Activated T-helper 2 cell treated with anti-CD3 and anti-CD28 coated beads, Interferon-gamma antibody, Interleukin-2, Interleukin-4, amounts not matched to agents 10 μg/mL and 5 μg/mL and 100 μg/mL, durations not matched to agents 14 hours and 24 hours and 36 hours (primary cell): ENCODE results near the gene BAZ1B. TPM values are rescaled to one million over a fixed set of nuclear protein-coding genes. Genes with fewer than 3 reads are reported as not detected.
A peak's percentile ranks its signal among the peaks of the same experiment; 100 is the strongest.
"Not testable (repeated sequence)": the region's sequence is repeated elsewhere in the genome, so short reads cannot be mapped to it uniquely, and the experiment has no call there.

Experiments
- DNase-seq: peaks from one replicate; pipeline ENCODE4 v3.0.0; 2021; ENCODE audit warnings: low spot score
- H3K27ac Mint-ChIP-seq: one replicate; pipeline ENCODE4 v1.8.0; 2021; ENCODE audit warnings: mixed read lengths
- H3K27me3 Mint-ChIP-seq: one replicate; pipeline ENCODE4 v1.8.0; 2021; ENCODE audit warnings: low read depth, mixed read lengths
- H3K36me3 Mint-ChIP-seq: one replicate; pipeline ENCODE4 v1.8.0; 2021; ENCODE audit warnings: low read depth, mixed read lengths
- H3K4me1 Mint-ChIP-seq: one replicate; pipeline ENCODE4 v1.8.0; 2021; ENCODE audit warnings: low read depth, mixed read lengths
- H3K4me3 Mint-ChIP-seq: one replicate; pipeline ENCODE4 v1.8.0; 2021; ENCODE audit warnings: low read depth, mild to moderate bottlenecking, moderate library complexity, mixed read lengths
- H3K9me3 Mint-ChIP-seq: one replicate; pipeline ENCODE4 v1.8.0; 2021; ENCODE audit warnings: mixed read lengths
- intact Hi-C: fragments of 100-400 bp; cut with micrococcal nuclease; formaldehyde crosslinking; loops from one replicate; pipeline ENCODE4 v1.15.1; 2023
- total RNA-seq: library from RNA; stranded (reverse); gene quantifications from 2 replicates; pipeline ENCODE4 v1.2.3, GENCODE V29; 2022

Gene BAZ1B
- 99.6 and 101 TPM in 2 replicates for total RNA-seq

- peak within 1 kb of the TSS; percentile 94 for H3K27ac Mint-ChIP-seq
- peaks cover 40% of the 10 kb centered on the region for H3K36me3 Mint-ChIP-seq
- peak within 1 kb of the TSS; percentile 98 for H3K4me3 Mint-ChIP-seq
- H3K4me1 Mint-ChIP-seq: peaks cover 52% of the 10 kb centered on the region
- H3K27me3 Mint-ChIP-seq: no peaks in the 10 kb centered on the region
- DNase-seq: peak; percentile 95
- intact Hi-C loops: loop anchor here (1.0 kb wide), 5 partner anchors 35 to 216 kb away; partner anchors contain the start of genes ABHD11, BCL7B, TBL2 and VPS37D
- no peaks in the 10 kb centered on the region for H3K9me3 Mint-ChIP-seq
Observed at GRCh38 chr7:73522105-73522872, at the start of gene BAZ1B. Gene BAZ1B (minus strand): TSS chr7:73522293. CDS start chr7:73521933, 360 bp downstream.

- no peaks in the 10 kb centered on the region for H3K9me3 Mint-ChIP-seq
- intact Hi-C loops: no loop called here
- H3K4me3 Mint-ChIP-seq: no peak overlapping the region
- no peak overlapping the region for H3K27ac Mint-ChIP-seq
- peaks cover 53% of the 10 kb centered on the region for H3K36me3 Mint-ChIP-seq
- no peaks in the 10 kb centered on the region for H3K27me3 Mint-ChIP-seq
- H3K4me1 Mint-ChIP-seq: peaks cover 21% of the 10 kb centered on the region
- DNase-seq: no peak
Observed at GRCh38 chr7:73570977-73571376, 48.9 kb upstream of the BAZ1B start.

GRCh38 chr7:73570521-73570920 lies 48.4 kb upstream of the BAZ1B start:
- no peak overlapping the region for H3K27ac Mint-ChIP-seq
- no peaks in the 10 kb centered on the region for H3K27me3 Mint-ChIP-seq
- H3K9me3 Mint-ChIP-seq: no peaks in the 10 kb centered on the region
- no peak overlapping the region for H3K4me3 Mint-ChIP-seq
- H3K4me1 Mint-ChIP-seq: peaks cover 26% of the 10 kb centered on the region
- intact Hi-C loops: no loop called here
- DNase-seq: no peak
- H3K36me3 Mint-ChIP-seq: peaks cover 53% of the 10 kb centered on the region

- intact Hi-C loops: no loop called here
- H3K4me1 Mint-ChIP-seq: peaks cover 27% of the 10 kb centered on the region
- H3K36me3 Mint-ChIP-seq: peaks cover 47% of the 10 kb centered on the region
- H3K27me3 Mint-ChIP-seq: no peaks in the 10 kb centered on the region
- no peak overlapping the region for H3K27ac Mint-ChIP-seq
- no peaks in the 10 kb centered on the region for H3K9me3 Mint-ChIP-seq
- H3K4me3 Mint-ChIP-seq: no peak overlapping the region
- DNase-seq: no peak
Observed at GRCh38 chr7:73569042-73569608, 47.0 kb upstream of the BAZ1B start.

GRCh38 chr7:73567846-73568685 lies 46.0 kb upstream of the BAZ1B start:
- H3K27ac Mint-ChIP-seq: no peak overlapping the region
- peaks cover 36% of the 10 kb centered on the region for H3K36me3 Mint-ChIP-seq
- H3K9me3 Mint-ChIP-seq: no peaks in the 10 kb centered on the region
- H3K4me3 Mint-ChIP-seq: no peak overlapping the region
- no peaks in the 10 kb centered on the region for H3K27me3 Mint-ChIP-seq
- peaks cover 27% of the 10 kb centered on the region for H3K4me1 Mint-ChIP-seq
- intact Hi-C loops: no loop called here
- no peak for DNase-seq

GRCh38 chr7:73567140-73567539 lies 45.0 kb upstream of the BAZ1B start:
- no peak for DNase-seq

GRCh38 chr7:73566431-73566830 lies 44.3 kb upstream of the BAZ1B start:
- H3K27me3 Mint-ChIP-seq, DNase-seq, H3K9me3 Mint-ChIP-seq, H3K27ac Mint-ChIP-seq, intact Hi-C loops: not testable (repeated sequence)
- Mint-ChIP-seq H3K4me1 (peaks cover 25% of the 10 kb centered on the region), H3K36me3 (peaks cover 22% of the 10 kb centered on the region), H3K4me3 (peak overlapping the region; percentile 48)

More at GRCh38 chr7:73567140-73567539, 45.0 kb upstream of the BAZ1B start:
- Mint-ChIP-seq H3K27me3 (no peaks in the 10 kb centered on the region), H3K4me3 (no peak overlapping the region), H3K4me1 (peaks cover 25% of the 10 kb centered on the region), H3K36me3 (peaks cover 27% of the 10 kb centered on the region), H3K27ac (no peak overlapping the region), H3K9me3 (no peaks in the 10 kb centered on the region)
- intact Hi-C loops: no loop called here

GRCh38 chr7:73565675-73566340 lies 43.7 kb upstream of the BAZ1B start:
- H3K9me3 Mint-ChIP-seq: no peaks in the 10 kb centered on the region
- H3K4me3 Mint-ChIP-seq: peak overlapping the region; percentile 48
- intact Hi-C loops: no loop called here
- H3K27ac Mint-ChIP-seq: no peak overlapping the region
- peaks cover 16% of the 10 kb centered on the region for H3K36me3 Mint-ChIP-seq
- peaks cover 25% of the 10 kb centered on the region for H3K4me1 Mint-ChIP-seq
- DNase-seq: no peak
- no peaks in the 10 kb centered on the region for H3K27me3 Mint-ChIP-seq

- intact Hi-C loops: no loop called here
- H3K36me3 Mint-ChIP-seq: peaks cover 9% of the 10 kb centered on the region
- H3K27me3 Mint-ChIP-seq: no peaks in the 10 kb centered on the region
- no peak for DNase-seq
- peaks cover 24% of the 10 kb centered on the region for H3K4me1 Mint-ChIP-seq
- no peaks in the 10 kb centered on the region for H3K9me3 Mint-ChIP-seq
- no peak overlapping the region for H3K27ac Mint-ChIP-seq
- no peak overlapping the region for H3K4me3 Mint-ChIP-seq
Observed at GRCh38 chr7:73560109-73560835, 38.2 kb upstream of the BAZ1B start.

GRCh38 chr7:73557397-73558257 lies 35.5 kb upstream of the BAZ1B start, which contains the start of gene BCL7B:
Gene BCL7B (minus strand): TSS chr7:73557690. CDS start chr7:73557578, 112 bp downstream.
- intact Hi-C loops: loop anchor here (1.0 kb wide), 2 partner anchors 21 to 35 kb away; partner anchors contain the start of genes BAZ1B and TBL2

GRCh38 chr7:73557108-73557396 lies 35.0 kb upstream of the BAZ1B start:
- peaks cover 32% of the 10 kb centered on the region for H3K36me3 Mint-ChIP-seq
- H3K27ac Mint-ChIP-seq: peak overlapping the region; percentile 90
- H3K27me3 Mint-ChIP-seq: no peaks in the 10 kb centered on the region
- intact Hi-C loops: loop anchor here (1.0 kb wide), 2 partner anchors 21 to 35 kb away; partner anchors contain the start of genes BAZ1B and TBL2
- peak; percentile 90 for DNase-seq
- H3K4me1 Mint-ChIP-seq: peaks cover 36% of the 10 kb centered on the region
- no peaks in the 10 kb centered on the region for H3K9me3 Mint-ChIP-seq
- peak overlapping the region; percentile 88 for H3K4me3 Mint-ChIP-seq

More at GRCh38 chr7:73557397-73558257, 35.5 kb upstream of the BAZ1B start, which contains the start of gene BCL7B:
- Mint-ChIP-seq H3K27me3 (no peaks in the 10 kb centered on the region), H3K27ac (peak within 1 kb of the TSS; percentile 94), H3K4me1 (peaks cover 36% of the 10 kb centered on the region), H3K36me3 (peaks cover 27% of the 10 kb centered on the region), H3K9me3 (no peaks in the 10 kb centered on the region), H3K4me3 (peak within 1 kb of the TSS; percentile 88)
- peak; percentile 78 for DNase-seq
